IMR-90 (cell line): ENCODE data around the gene PDE4A. TPM values are rescaled to one million over a fixed set of nuclear protein-coding genes. Genes with fewer than 3 reads are reported as not detected.

Experiments
- ATAC-seq: fragments of 200-7000 bp; cut with Tn5 transposase; 2 replicates; pipeline ENCODE4 v1.9.1; 2020; ENCODE audit warnings: low read depth, mild to moderate bottlenecking, moderate library complexity
- BruUV-seq: library from RNA; stranded (reverse); fragments of 400-500 nt; replicated peaks from 2 replicates; lab custom pipeline; 2021; lab: Mats Ljungman, UMichigan
- CTCF ChIA-PET: fragments of 300-600 bp; formaldehyde crosslinking; extraction: SDS; loops from one replicate; lab custom pipeline; 2021; ENCODE audit warnings: antibody characterized with exemption; lab: Yijun Ruan, JAX
- POLR2A ChIA-PET: fragments of 300-600 bp; sonication (Branson Sonifier 250); formaldehyde crosslinking; loops from one replicate; lab custom pipeline; 2022; ENCODE audit warnings: antibody characterized with exemption; ENCODE audit not compliant: unreplicated experiment; lab: Charles Lee
- DNase-seq: peaks from one replicate; pipeline ENCODE4 v3.0.0; 2013
- H2AFZ ChIP-seq: replicated peaks from 2 replicates; pipeline ENCODE3; 2013; ENCODE audit warnings: low read length, mild to moderate bottlenecking; ENCODE audit not compliant: poor library complexity
- H2AK5ac ChIP-seq: 2 replicates; pipeline ENCODE4 v1.6.1; 2013; ENCODE audit warnings: low read depth, low read length, inconsistent platforms
- H2AK9ac ChIP-seq: replicated peaks from 2 replicates; pipeline ENCODE3; 2013; ENCODE audit warnings: mild to moderate bottlenecking, low read depth, low read length, moderate library complexity; ENCODE audit not compliant: poor library complexity
- H2BK120ac ChIP-seq: 2 replicates; pipeline ENCODE4 v1.6.1; 2013; ENCODE audit warnings: low read depth, low read length, inconsistent platforms
- H2BK15ac ChIP-seq: 3 replicates; pipeline ENCODE4 v1.6.1; 2013; ENCODE audit warnings: low read depth, low read length, inconsistent platforms
- H2BK20ac ChIP-seq: 2 replicates; pipeline ENCODE4 v1.6.1; 2013; ENCODE audit warnings: low read depth, mild to moderate bottlenecking, inconsistent platforms, low read length, moderate library complexity
- H2BK5ac ChIP-seq: 2 replicates; pipeline ENCODE4 v1.6.1; 2013; ENCODE audit warnings: mild to moderate bottlenecking, low read depth, low read length, inconsistent platforms; ENCODE audit not compliant: poor library complexity, severe bottlenecking
- H3K14ac ChIP-seq: replicated peaks from 2 replicates; pipeline ENCODE4 v1.6.1; 2013; ENCODE audit warnings: low read depth, low read length, inconsistent platforms
- H3K18ac ChIP-seq: 2 replicates; pipeline ENCODE4 v1.6.1; 2013; ENCODE audit warnings: low read depth, low read length, control low read depth
- H3K23ac ChIP-seq: 2 replicates; pipeline ENCODE4 v1.6.1; 2013; ENCODE audit warnings: low read depth, low read length, inconsistent platforms
- H3K27ac ChIP-seq: 2 replicates; pipeline ENCODE4 v1.5.1; 2013; ENCODE audit warnings: mild to moderate bottlenecking, control low read depth, low read length; ENCODE audit not compliant: insufficient read depth
- H3K27me3 ChIP-seq: 2 replicates; pipeline ENCODE4 v1.6.1; 2013; ENCODE audit warnings: low read length; ENCODE audit not compliant: control insufficient read depth, insufficient read depth
- H3K36me3 ChIP-seq: 2 replicates; pipeline ENCODE4 v1.6.1; 2013; ENCODE audit warnings: low read length, mixed read lengths; ENCODE audit not compliant: control insufficient read depth, insufficient read depth
- H3K4ac ChIP-seq: 2 replicates; pipeline ENCODE4 v1.6.1; 2013; ENCODE audit warnings: low read depth, low read length, inconsistent platforms
- H3K4me1 ChIP-seq: 2 replicates; pipeline ENCODE4 v1.6.1; 2013; ENCODE audit warnings: low read length, mixed read lengths; ENCODE audit not compliant: control insufficient read depth, insufficient read depth
- H3K4me2 ChIP-seq: 2 replicates; pipeline ENCODE4 v1.6.1; 2013; ENCODE audit warnings: low read depth, mild to moderate bottlenecking, control low read depth, low read length, moderate library complexity
- H3K4me3 ChIP-seq: 2 replicates; pipeline ENCODE4 v1.5.1; 2013; ENCODE audit warnings: low read depth, mild to moderate bottlenecking, control low read depth, low read length, moderate library complexity; ENCODE audit not compliant: insufficient read depth
- H3K56ac ChIP-seq: 2 replicates; pipeline ENCODE4 v1.6.1; 2013; ENCODE audit warnings: low read length, inconsistent platforms; ENCODE audit not compliant: insufficient read depth; ENCODE audit errors: extremely low read depth
- H3K79me1 ChIP-seq, 2 experiments: 2 replicates each; pipeline ENCODE4 v1.6.1; 2013; ENCODE audit warnings: low read length in 2 of 2, inconsistent platforms in 1 of 2, low read depth in 1 of 2
- H3K9ac ChIP-seq: 2 replicates; pipeline ENCODE4 v1.6.1; 2013; ENCODE audit warnings: low read depth, low read length, control low read depth
- H3K9me1 ChIP-seq: 2 replicates; pipeline ENCODE4 v1.6.1; 2013; ENCODE audit warnings: low read length, inconsistent platforms; ENCODE audit not compliant: insufficient read depth
- H3K9me3 ChIP-seq: 2 replicates; pipeline ENCODE4 v1.6.1; 2013; ENCODE audit warnings: low read length; ENCODE audit not compliant: control insufficient read depth, insufficient read depth
- H4K20me1 ChIP-seq: 2 replicates; pipeline ENCODE4 v1.6.1; 2013; ENCODE audit warnings: low read length, inconsistent platforms; ENCODE audit not compliant: insufficient read depth
- H4K5ac ChIP-seq: 2 replicates; pipeline ENCODE4 v1.6.1; 2013; ENCODE audit warnings: mild to moderate bottlenecking, low read depth, low read length, control low read depth
- H4K8ac ChIP-seq, 2 experiments: 2 replicates each; pipeline ENCODE4 v1.6.1; 2013; ENCODE audit warnings: low read depth in 2 of 2, low read length in 2 of 2, control low read depth in 1 of 2, inconsistent platforms in 1 of 2
- H4K91ac ChIP-seq: 2 replicates; pipeline ENCODE4 v1.6.1; 2013; ENCODE audit warnings: low read depth, low read length, inconsistent platforms; ENCODE audit not compliant: insufficient read depth
- BHLHE40 ChIP-seq: fragments of 150-350 bp; IDR thresholded peaks from 2 replicates; pipeline ENCODE4 v1.6.1; 2016; ENCODE audit warnings: mild to moderate bottlenecking, low read depth, low read length
- CEBPB ChIP-seq: IDR thresholded peaks from 2 replicates; pipeline ENCODE4 v1.6.1; 2012; ENCODE audit warnings: low read depth, low read length, improper control_type of control experiment
- CHD1 ChIP-seq: IDR thresholded peaks from 2 replicates; pipeline ENCODE4 v1.6.1; 2012; ENCODE audit warnings: low read depth, low read length, improper control_type of control experiment
- FOS ChIP-seq: fragments of 150-350 bp; IDR thresholded peaks from 2 replicates; pipeline ENCODE4 v1.6.1; 2016; ENCODE audit warnings: low read depth, low read length
- MAFK ChIP-seq: IDR thresholded peaks from 2 replicates; pipeline ENCODE4 v1.6.1; 2012; ENCODE audit warnings: low read depth, low read length, improper control_type of control experiment
- MAZ ChIP-seq: IDR thresholded peaks from 2 replicates; pipeline ENCODE4 v1.6.1; 2012; ENCODE audit warnings: low read depth, mild to moderate bottlenecking, low read length, improper control_type of control experiment, moderate library complexity, borderline replicate concordance
- MXI1 ChIP-seq: IDR thresholded peaks from 2 replicates; pipeline ENCODE4 v1.6.1; 2012; ENCODE audit warnings: low read depth, mild to moderate bottlenecking, low read length, moderate library complexity, borderline replicate concordance
- NFE2L2 ChIP-seq: fragments of 150-350 bp; IDR thresholded peaks from 2 replicates; pipeline ENCODE4 v1.6.1; 2016; ENCODE audit warnings: low read depth, mild to moderate bottlenecking, low read length
- POLR2A ChIP-seq: IDR thresholded peaks from 2 replicates; pipeline ENCODE4 v1.6.1; 2012; ENCODE audit warnings: mild to moderate bottlenecking, low read depth, low read length
- RAD21 ChIP-seq: IDR thresholded peaks from 2 replicates; pipeline ENCODE4 v1.6.1; 2012; ENCODE audit warnings: low read length, improper control_type of control experiment
- RCOR1 ChIP-seq: IDR thresholded peaks from 2 replicates; pipeline ENCODE4 v1.6.1; 2012; ENCODE audit warnings: mild to moderate bottlenecking, low read length, improper control_type of control experiment; ENCODE audit not compliant: insufficient replicate concordance
- RFX5 ChIP-seq: IDR thresholded peaks from 2 replicates; pipeline ENCODE4 v1.8.0; 2012; ENCODE audit warnings: low read depth, mild to moderate bottlenecking, low read length, moderate library complexity
- SMC3 ChIP-seq: fragments of 150-350 bp; IDR thresholded peaks from 2 replicates; pipeline ENCODE4 v1.6.1; 2016; ENCODE audit warnings: low read depth, mild to moderate bottlenecking, antibody characterized with exemption, low read length, moderate library complexity
- WGBS, 2 experiments: methylation state at CpG; one replicate each; pipeline versions ENCODE4 v1.1.5 to v1.1.7; 2013; ENCODE audit warnings: missing lambda C conversion rate in 2 of 2; ENCODE audit not compliant: insufficient read length in 1 of 2; ENCODE audit errors: extremely low coverage in 2 of 2; 5-methylcytosine and 5-hydroxymethylcytosine counted together
- dilution Hi-C: fragments of 300-500 bp; cut with HindIII; formaldehyde crosslinking; loops from one replicate; pipeline ENCODE4 v1.14.3; 2018; ENCODE audit warnings: low sequenced_read_pairs; ENCODE audit not compliant: unreplicated experiment
- in situ Hi-C: fragments of 300-500 bp; cut with MboI; formaldehyde crosslinking; loops from 3 replicates; pipeline ENCODE4 v1.14.3; 2019; ENCODE audit warnings: low sequenced_read_pairs, inconsistent platforms, mixed read lengths
- intact Hi-C: fragments of 100-400 bp; cut with micrococcal nuclease; formaldehyde crosslinking; loops from 2 replicates; pipeline ENCODE4 v1.10.0; 2022
- polyA plus RNA-seq, 3 experiments: library from polyadenylated mRNA; depleted of rRNA; stranded (reverse); fragments of >200 nt; gene quantifications; 2 replicates each; pipeline ENCODE4 v1.2.3, GENCODE V29; 2012; ENCODE audit warnings: low replicate concordance in 1 of 3
- total RNA-seq: library from RNA; depleted of rRNA; stranded (reverse); fragments of >200 nt; gene quantifications from 2 replicates; pipeline ENCODE4 v1.2.3, GENCODE V29; 2012
- TF ChIP-seq, protein P1 (sequence below): conservative IDR thresholded peaks from 2 replicates; pipeline ENCODE4 v1.5.1; 2012; ENCODE audit warnings: mild to moderate bottlenecking, low read depth, low read length, improper control_type of control experiment

PDE4A gene
- total and polyA plus RNA-seq, 2 of the 4 experiments (the other 2 are of a cell fraction) = 1.8 to 7.0 TPM

DNA sequence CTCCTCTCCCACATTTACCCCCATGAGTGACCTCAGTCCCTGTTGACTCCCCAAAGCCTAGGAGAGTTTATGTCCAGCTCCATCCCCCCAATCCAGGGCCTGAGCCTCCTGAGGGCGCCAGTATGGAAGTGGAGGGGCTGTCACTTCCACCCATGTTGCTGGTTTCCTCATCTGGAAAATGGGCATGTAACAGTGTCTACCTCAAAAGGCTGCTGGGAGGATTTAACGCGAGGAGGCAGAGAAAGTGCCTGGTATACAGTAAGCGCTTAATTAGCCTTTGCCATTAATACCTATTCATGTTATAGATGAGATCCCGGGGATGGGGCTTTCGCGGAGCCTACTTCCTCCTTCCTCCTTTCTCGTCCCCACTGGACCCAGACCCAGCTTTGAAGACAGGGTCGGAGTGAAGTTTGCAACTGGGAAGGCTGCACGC, 40.4 kb upstream of the PDE4A start:
- Histone ChIP-seq H2BK15ac (no peak overlapping the region), H3K18ac (no peak overlapping the region; the same call in 1 of the 2 replicates), H4K20me1 (no peaks in the 10 kb centered on the region), H2AK5ac (peak overlapping the region; percentile 67), H3K4me1 (peaks cover 2% of the 10 kb centered on the region), H3K4me3 (peak overlapping the region; percentile 65), H3K4ac (peak overlapping the region; percentile 83), H3K27me3 (no peaks in the 10 kb centered on the region), H2BK120ac (no peak overlapping the region; the same call in 1 of the 2 replicates), H3K36me3 (peaks cover 13% of the 10 kb centered on the region), H3K4me2 (peak overlapping the region; percentile 86), H2BK5ac (peak overlapping the region; percentile 52), H2BK20ac (no peak overlapping the region; the same call in 1 of the 2 replicates), H4K91ac (peak overlapping the region; percentile 67), H3K9me1 (no peaks in the 10 kb centered on the region), H3K56ac (peak overlapping the region; percentile 72), H3K14ac (peak overlapping the region; percentile 93), H2AK9ac (peak overlapping the region; percentile 98), H3K79me1 (peaks cover 9 to 25% of the 10 kb centered on the region in 2 experiments; a peak in 3 of 4 replicates), H3K27ac (peak overlapping the region; percentile 63), H2AFZ (peak overlapping the region; percentile 97), H3K9me3 (no peaks in the 10 kb centered on the region), H4K8ac (peak overlapping the region; percentile 56 to 95), H4K5ac (peak overlapping the region; percentile 30), H3K9ac (peak overlapping the region; percentile 70), H3K23ac (peak overlapping the region; percentile 96)
- TF ChIP-seq FOS (no peak), RAD21 (no peak), SMC3 (no peak), BHLHE40 (no peak), CEBPB (no peak), POLR2A (no peak), CHD1 (no peak), RFX5 (no peak), NFE2L2 (no peak), MXI1 (no peak), RCOR1 (no peak), MAZ (no peak), MAFK (no peak)
- TF ChIP-seq, protein P1, sequence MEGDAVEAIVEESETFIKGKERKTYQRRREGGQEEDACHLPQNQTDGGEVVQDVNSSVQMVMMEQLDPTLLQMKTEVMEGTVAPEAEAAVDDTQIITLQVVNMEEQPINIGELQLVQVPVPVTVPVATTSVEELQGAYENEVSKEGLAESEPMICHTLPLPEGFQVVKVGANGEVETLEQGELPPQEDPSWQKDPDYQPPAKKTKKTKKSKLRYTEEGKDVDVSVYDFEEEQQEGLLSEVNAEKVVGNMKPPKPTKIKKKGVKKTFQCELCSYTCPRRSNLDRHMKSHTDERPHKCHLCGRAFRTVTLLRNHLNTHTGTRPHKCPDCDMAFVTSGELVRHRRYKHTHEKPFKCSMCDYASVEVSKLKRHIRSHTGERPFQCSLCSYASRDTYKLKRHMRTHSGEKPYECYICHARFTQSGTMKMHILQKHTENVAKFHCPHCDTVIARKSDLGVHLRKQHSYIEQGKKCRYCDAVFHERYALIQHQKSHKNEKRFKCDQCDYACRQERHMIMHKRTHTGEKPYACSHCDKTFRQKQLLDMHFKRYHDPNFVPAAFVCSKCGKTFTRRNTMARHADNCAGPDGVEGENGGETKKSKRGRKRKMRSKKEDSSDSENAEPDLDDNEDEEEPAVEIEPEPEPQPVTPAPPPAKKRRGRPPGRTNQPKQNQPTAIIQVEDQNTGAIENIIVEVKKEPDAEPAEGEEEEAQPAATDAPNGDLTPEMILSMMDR = no peak
- dilution Hi-C loops = no loop called here
- 0% methylated on average over 1 of the region's 10 CpGs; no CpG with 5 or more reads in 1 of the 2 experiments for WGBS, 2 experiments
- intact Hi-C loops = no loop called here
- ChIA-PET CTCF (interaction anchor here (0.6 to 1.8 kb wide), 4 partner anchors 9 to 96 kb away, joined by 3 to 4 read pairs (median 4); no protein-coding TSS in a partner anchor), POLR2A (no interaction called here)
- in situ Hi-C loops = loop anchor here (10.0 kb wide), 1 partner anchor 455 kb away; no protein-coding TSS in a partner anchor
- DNase-seq (no peak), ATAC-seq (peak; percentile 1; the same call in 1 of the 2 replicates)
- no TSS peak for BruUV-seq
